ENCODE measurements around the gene FAM118B. TPM values are rescaled to one million over a fixed set of nuclear protein-coding genes. Genes with fewer than 3 reads are reported as not detected.
A peak's percentile ranks its signal among the peaks of the same experiment; 100 is the strongest.

The FAM118B gene
- total and polyA plus RNA-seq, 2 of the 4 experiments (the other 2 are of a cell fraction), result 20.0 to 27.2 TPM

GRCh38 chr11:126308271-126308671 is 96.7 kb downstream of the FAM118B start:
- no peak for ATAC-seq (ENCODE audit: low read depth)
- H2BK120ac ChIP-seq (ENCODE audit: low read depth, low read length), result no peak overlapping the region
- H3K23ac ChIP-seq (ENCODE audit: low read depth, low read length), result 0 out of 2 replicates have a peak overlapping the region, but pooled peaks have one; percentile 8
- in situ Hi-C loops (cut with MboI; ENCODE audit: low sequenced_read_pairs) (loop anchor here (10.0 to 25.0 kb wide), 4 partner anchors 297 to 1029 kb away; no protein-coding TSS in a partner anchor), dilution Hi-C loops (cut with HindIII; ENCODE audit: low sequenced_read_pairs, unreplicated experiment) (no loop called here), intact Hi-C loops (cut with micrococcal nuclease) (loop anchor here (10.0 kb wide), 1 partner anchor 1727 kb away; no protein-coding TSS in a partner anchor)
- H2BK20ac ChIP-seq (ENCODE audit: low read depth, low read length), result no peak overlapping the region
- no peak overlapping the region for H3K4ac ChIP-seq (ENCODE audit: low read depth, low read length)
- no peak overlapping the region for H3K27ac ChIP-seq (ENCODE audit: insufficient read depth, low read length)
- no peak overlapping the region for H2BK15ac ChIP-seq (ENCODE audit: low read depth, low read length)
- no CpG with 5 or more reads among the region's 4 CpGs for WGBS, 2 experiments (ENCODE audit: extremely low coverage in 2 of 2, insufficient read length in 1 of 2)
- no peak overlapping the region for H3K18ac ChIP-seq (ENCODE audit: low read depth, low read length)
- BruUV-seq (replicated peaks), result no TSS peak
- H2AFZ ChIP-seq (replicated peaks; ENCODE audit: low read length, poor library complexity), result no peak overlapping the region
- H4K8ac ChIP-seq (ENCODE audit: low read depth in 2 of 2, low read length in 2 of 2), result no peak overlapping the region
- H3K4me2 ChIP-seq (ENCODE audit: low read depth, low read length), result no peak overlapping the region
- H3K79me1 ChIP-seq (ENCODE audit: low read depth in 1 of 2, low read length in 2 of 2), result peaks cover 8 to 17% of the 10 kb centered on the region in 2 experiments
- H4K91ac ChIP-seq (ENCODE audit: insufficient read depth, low read depth, low read length), result no peak overlapping the region
- H3K27me3 ChIP-seq (ENCODE audit: control insufficient read depth, insufficient read depth, low read length), result no peaks in the 10 kb centered on the region
- H2BK5ac ChIP-seq (ENCODE audit: low read depth, low read length, poor library complexity, severe bottlenecking), result no peak overlapping the region
- H3K9me3 ChIP-seq (ENCODE audit: control insufficient read depth, insufficient read depth, low read length), result no peaks in the 10 kb centered on the region
- no peak overlapping the region for H4K5ac ChIP-seq (ENCODE audit: low read depth, low read length)
- H2AK9ac ChIP-seq (replicated peaks; ENCODE audit: low read depth, low read length, poor library complexity), result no peak overlapping the region
- peaks cover 5% of the 10 kb centered on the region; the same call in 1 of the 2 replicates for H3K4me1 ChIP-seq (ENCODE audit: control insufficient read depth, insufficient read depth, low read length)
- DNase-seq, result no peak
- no peak overlapping the region for H3K56ac ChIP-seq (ENCODE audit: extremely low read depth, insufficient read depth, low read length)
- ChIA-PET POLR2A (ENCODE audit: unreplicated experiment) (no interaction called here), CTCF (interaction anchor here (0.7 kb wide), 1 partner anchor 176 kb away, joined by 4 read pairs; no protein-coding TSS in a partner anchor)
- H2AK5ac ChIP-seq (ENCODE audit: low read depth, low read length), result no peak overlapping the region
- peaks cover 3% of the 10 kb centered on the region; the same call in 1 of the 2 replicates for H4K20me1 ChIP-seq (ENCODE audit: insufficient read depth, low read length)
- TF ChIP-seq NFE2L2 (IDR thresholded peaks at IDR 0.05; ENCODE audit: low read depth, low read length), result no peak
- TF ChIP-seq SMC3 (IDR thresholded peaks at IDR 0.05; ENCODE audit: low read depth, low read length), result no peak
- no peak for TF ChIP-seq MAZ (IDR thresholded peaks at IDR 0.05; ENCODE audit: borderline replicate concordance, low read depth, low read length)
- TF ChIP-seq RCOR1 (IDR thresholded peaks at IDR 0.05; ENCODE audit: insufficient replicate concordance, low read length), result no peak
- no peak for TF ChIP-seq POLR2A (IDR thresholded peaks at IDR 0.05; ENCODE audit: low read depth, low read length)
- no peak for TF ChIP-seq BHLHE40 (IDR thresholded peaks at IDR 0.05; ENCODE audit: low read depth, low read length)
- TF ChIP-seq USF2 (IDR thresholded peaks at IDR 0.05; ENCODE audit: low read depth, low read length), result no peak
- TF ChIP-seq RFX5 (IDR thresholded peaks at IDR 0.05; ENCODE audit: low read depth, low read length), result no peak
- TF ChIP-seq ELK1 (IDR thresholded peaks at IDR 0.05; ENCODE audit: borderline replicate concordance, low read depth, low read length), result no peak
- TF ChIP-seq MXI1 (IDR thresholded peaks at IDR 0.05; ENCODE audit: borderline replicate concordance, low read depth, low read length), result no peak
- no peak for TF ChIP-seq CEBPB (IDR thresholded peaks at IDR 0.05; ENCODE audit: low read depth, low read length)
- no peak for TF ChIP-seq CTCF (conservative IDR thresholded peaks at IDR 0.05; ENCODE audit: low read depth, low read length)
- TF ChIP-seq CHD1 (IDR thresholded peaks at IDR 0.05; ENCODE audit: low read depth, low read length), result no peak
- TF ChIP-seq RAD21 (IDR thresholded peaks at IDR 0.05; ENCODE audit: low read length), result no peak
- H3K4me3 ChIP-seq (ENCODE audit: insufficient read depth, low read depth, low read length), result no peak overlapping the region
- no peak overlapping the region for H3K9ac ChIP-seq (ENCODE audit: low read depth, low read length)
- H3K14ac ChIP-seq (replicated peaks; ENCODE audit: low read depth, low read length), result no peak overlapping the region
- no peaks in the 10 kb centered on the region for H3K9me1 ChIP-seq (ENCODE audit: insufficient read depth, low read length)
- H3K36me3 ChIP-seq (ENCODE audit: control insufficient read depth, insufficient read depth, low read length), result peaks cover 4% of the 10 kb centered on the region; the same call in 1 of the 2 replicates
